ENCODE results near the gene PTPRU. TPM values are rescaled to one million over a fixed set of nuclear protein-coding genes. Genes with fewer than 3 reads are reported as not detected.

The PTPRU gene
- polyA plus RNA-seq, 3 donors from 2014 or later = not detected

DNA sequence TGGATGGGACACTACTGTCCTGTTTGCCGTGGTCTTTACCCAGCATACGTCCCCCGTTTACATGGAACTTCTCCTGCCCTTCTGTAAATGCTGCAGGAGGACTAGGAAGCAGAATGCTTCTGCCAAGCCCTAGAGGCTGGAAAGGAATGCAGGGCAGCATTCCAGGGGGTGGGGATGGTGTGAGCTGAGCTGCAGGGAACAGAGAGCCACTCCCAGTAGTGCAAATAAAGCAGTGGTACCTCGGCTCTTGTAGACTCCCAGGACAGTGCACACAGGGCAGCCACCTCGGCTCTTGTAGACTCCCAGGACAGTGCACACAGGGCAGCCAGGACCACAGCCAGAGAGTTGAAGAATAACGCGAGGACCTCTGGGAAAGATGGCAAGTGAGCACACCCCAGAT is 35.4 kb downstream of the PTPRU start:
- Mint-ChIP-seq H3K27me3 (ENCODE audit: low read depth in 3 of 3) (peaks cover 3 to 10% (median 5%) of the 10 kb centered on the region in 3 donors), H3K36me3 (no peaks in the 10 kb centered on the region), H3K4me3 (no peak overlapping the region), H3K27ac (no peak overlapping the region), H3K9me3 (no peaks in the 10 kb centered on the region), H3K4me1 (no peaks in the 10 kb centered on the region)
- DNase-seq = no peak

DNA sequence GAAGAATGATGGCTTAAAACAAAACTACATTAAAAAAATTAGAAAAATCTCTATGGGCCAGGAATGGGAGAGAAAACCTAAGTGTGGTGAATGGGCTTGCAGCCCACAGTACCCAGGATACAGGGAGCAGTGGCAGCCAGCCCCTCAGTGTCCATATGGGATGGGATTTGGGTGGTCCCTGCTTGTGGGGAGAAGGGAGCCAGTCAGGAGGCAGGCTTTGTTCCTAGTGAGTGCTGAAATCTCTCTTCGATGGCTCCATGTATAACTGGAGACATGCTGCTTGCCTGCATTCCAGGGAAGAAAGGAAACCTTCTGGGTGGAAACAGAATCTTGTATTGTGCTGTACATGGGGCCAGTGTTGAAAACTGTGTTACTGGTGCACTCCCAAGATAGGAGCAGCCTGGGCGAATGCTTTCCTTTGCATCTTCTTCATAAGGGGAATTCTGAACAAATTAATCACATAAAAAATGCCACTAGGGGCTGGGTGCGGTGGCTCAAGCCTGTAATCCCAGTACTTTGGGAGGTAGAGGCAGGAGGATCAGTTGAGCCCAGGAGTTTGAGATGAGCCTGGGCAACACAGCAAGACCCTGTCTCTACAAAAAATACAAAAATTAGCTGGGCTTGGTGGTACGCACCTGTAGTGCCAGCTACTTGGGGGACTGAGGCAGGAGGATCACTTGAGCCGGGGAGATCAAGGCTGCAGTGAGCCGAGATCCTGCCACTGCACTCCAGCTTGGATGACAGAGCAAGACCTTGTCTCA is 36.0 kb downstream of the PTPRU start:
- Mint-ChIP-seq H3K27ac (no peak overlapping the region), H3K4me1 (no peaks in the 10 kb centered on the region), H3K4me3 (no peak overlapping the region), H3K9me3 (no peaks in the 10 kb centered on the region), H3K27me3 (ENCODE audit: low read depth in 3 of 3) (peaks cover 3 to 6% (median 5%) of the 10 kb centered on the region in 3 donors), H3K36me3 (no peaks in the 10 kb centered on the region)
- DNase-seq = no peak

DNA sequence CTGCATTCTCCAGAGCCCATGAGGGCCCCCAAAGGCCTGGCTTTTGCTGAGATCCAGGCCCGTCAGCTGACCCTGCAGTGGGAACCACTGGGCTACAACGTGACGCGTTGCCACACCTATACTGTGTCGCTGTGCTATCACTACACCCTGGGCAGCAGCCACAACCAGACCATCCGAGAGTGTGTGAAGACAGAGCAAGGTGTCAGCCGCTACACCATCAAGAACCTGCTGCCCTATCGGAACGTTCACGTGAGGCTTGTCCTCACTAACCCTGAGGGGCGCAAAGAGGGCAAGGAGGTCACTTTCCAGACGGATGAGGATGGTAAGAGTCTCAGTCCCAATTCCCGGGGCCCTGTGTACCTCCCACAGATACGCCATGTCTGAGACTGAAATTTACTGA is 39.1 kb downstream of the PTPRU start:
- peaks cover 3 to 5% (median 4%) of the 10 kb centered on the region in 3 donors for H3K27me3 Mint-ChIP-seq (ENCODE audit: low read depth in 3 of 3)
- H3K36me3 Mint-ChIP-seq = peaks cover 0 to 3% (median 0%) of the 10 kb centered on the region in 3 donors
- DNase-seq = no peak
- no peak overlapping the region for H3K4me3 Mint-ChIP-seq
- no peak overlapping the region for H3K27ac Mint-ChIP-seq
- H3K9me3 Mint-ChIP-seq = no peaks in the 10 kb centered on the region
- H3K4me1 Mint-ChIP-seq = no peaks in the 10 kb centered on the region

DNA sequence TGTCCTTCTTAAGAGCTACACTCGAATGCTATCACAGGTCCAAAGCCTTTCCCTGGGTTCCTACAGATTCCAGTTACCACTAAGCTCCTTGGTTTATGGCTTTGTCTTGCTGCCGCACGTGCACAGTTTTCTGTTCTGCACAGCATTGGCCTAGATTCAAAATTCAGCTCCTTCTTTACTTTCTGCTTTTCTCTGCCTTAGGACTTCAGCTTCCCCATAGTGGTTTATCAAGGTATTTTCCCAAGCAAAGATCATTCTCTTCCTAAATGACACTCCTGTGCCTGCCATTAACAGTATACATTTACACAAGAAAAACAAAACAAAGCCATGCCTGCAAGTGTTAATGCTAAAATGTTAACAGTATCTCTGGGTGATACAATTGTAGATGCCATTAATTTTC is 41.8 kb downstream of the PTPRU start:
- Mint-ChIP-seq H3K4me1 (peaks cover 0 to under 1% of the 10 kb centered on the region in 2 donors), H3K9me3 (no peaks in the 10 kb centered on the region), H3K36me3 (peaks cover 0 to 3% (median 0%) of the 10 kb centered on the region in 3 donors), H3K27me3 (ENCODE audit: low read depth in 3 of 3) (peaks cover 0 to 7% (median 0%) of the 10 kb centered on the region in 3 donors), H3K4me3 (no peak overlapping the region), H3K27ac (no peak overlapping the region)
- DNase-seq = no peak

DNA sequence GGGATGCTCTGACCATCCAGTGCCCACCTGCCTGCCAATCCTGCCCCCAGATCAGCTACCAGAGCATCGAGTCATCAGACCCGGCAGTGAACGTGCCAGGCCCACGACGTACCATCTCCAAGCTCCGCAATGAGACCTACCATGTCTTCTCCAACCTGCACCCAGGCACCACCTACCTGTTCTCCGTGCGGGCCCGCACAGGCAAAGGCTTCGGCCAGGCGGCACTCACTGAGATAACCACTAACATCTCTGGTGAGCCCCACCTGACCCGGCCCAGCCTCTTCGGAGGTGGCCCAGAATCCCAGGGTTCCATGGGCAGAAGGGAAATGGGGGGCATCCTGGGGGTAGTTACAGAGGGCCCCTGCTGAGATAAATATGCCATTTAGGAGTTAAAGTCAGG is 43.1 kb downstream of the PTPRU start:
- Mint-ChIP-seq H3K4me1 (peaks cover 4 to 7% of the 10 kb centered on the region in 2 donors), H3K4me3 (no peak overlapping the region), H3K27ac (no peak overlapping the region), H3K36me3 (peaks cover 0 to 3% (median 0%) of the 10 kb centered on the region in 3 donors), H3K9me3 (no peaks in the 10 kb centered on the region), H3K27me3 (ENCODE audit: low read depth in 3 of 3) (peaks cover 0 to 7% (median 0%) of the 10 kb centered on the region in 3 donors)
- DNase-seq = no peak

DNA sequence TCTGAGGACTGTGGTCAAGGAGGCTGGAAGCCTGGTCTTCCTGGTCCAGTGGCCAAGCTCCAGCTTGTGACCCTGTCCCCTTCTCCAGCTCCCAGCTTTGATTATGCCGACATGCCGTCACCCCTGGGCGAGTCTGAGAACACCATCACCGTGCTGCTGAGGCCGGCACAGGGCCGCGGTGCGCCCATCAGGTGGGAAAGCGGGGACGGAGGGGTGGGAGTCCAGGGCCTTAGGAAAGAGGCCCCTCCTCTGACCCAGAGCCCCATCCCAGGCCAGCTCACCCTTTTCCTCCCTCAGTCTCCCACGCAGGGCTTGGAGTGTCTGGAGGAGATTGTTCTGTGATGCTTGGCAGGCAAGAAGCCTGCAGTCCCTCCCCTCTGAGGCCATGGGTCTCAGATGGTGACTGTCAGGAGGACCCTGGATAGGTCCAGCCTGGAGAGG is 43.6 kb downstream of the PTPRU start:
- Mint-ChIP-seq H3K4me3 (no peak overlapping the region), H3K36me3 (peaks cover 0 to 3% (median 0%) of the 10 kb centered on the region in 3 donors), H3K4me1 (peaks cover 4 to 7% of the 10 kb centered on the region in 2 donors), H3K27ac (no peak overlapping the region), H3K27me3 (ENCODE audit: low read depth in 3 of 3) (peaks cover 0 to 7% (median 0%) of the 10 kb centered on the region in 3 donors), H3K9me3 (no peaks in the 10 kb centered on the region)
- no peak for DNase-seq

DNA sequence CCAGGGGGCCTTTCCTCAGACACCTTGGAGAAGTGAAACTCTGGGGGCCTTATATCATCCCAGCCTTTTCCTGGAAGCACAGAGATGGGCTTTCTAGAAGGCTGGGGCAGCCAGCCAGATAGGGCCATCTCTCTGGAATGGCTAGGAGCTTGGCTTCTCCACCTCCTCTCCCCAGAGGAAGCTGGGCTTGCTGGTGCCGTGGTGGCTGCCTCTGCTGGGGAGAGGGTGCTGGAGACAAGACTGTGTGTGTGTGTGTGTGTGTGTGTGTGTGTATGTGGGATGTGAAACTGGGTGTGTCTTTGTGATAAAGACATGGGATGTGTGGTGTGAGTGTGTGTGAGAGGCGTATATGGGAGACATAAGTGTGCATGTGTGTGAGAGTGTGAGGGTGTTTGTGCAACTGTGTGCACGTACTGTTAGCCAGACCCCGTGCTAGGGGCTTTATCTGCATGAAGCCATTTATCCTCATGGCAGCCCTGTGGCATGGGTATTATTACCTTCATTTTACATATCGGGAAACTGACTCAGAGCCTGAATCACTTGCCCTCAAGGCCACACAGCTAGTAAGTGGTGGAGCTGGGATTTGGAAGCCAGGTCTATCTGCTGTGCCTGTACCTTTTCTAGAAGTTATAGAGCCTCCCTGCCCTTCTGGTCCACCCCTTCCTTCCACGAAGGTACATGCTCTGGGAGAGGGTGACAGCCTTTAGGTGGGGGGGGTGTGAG is 44.2 kb downstream of the PTPRU start:
- no peak overlapping the region for H3K27ac Mint-ChIP-seq
- H3K9me3 Mint-ChIP-seq = no peaks in the 10 kb centered on the region
- peaks cover 0 to 3% (median 0%) of the 10 kb centered on the region in 3 donors for H3K36me3 Mint-ChIP-seq
- H3K4me1 Mint-ChIP-seq = peaks cover 4 to 7% of the 10 kb centered on the region in 2 donors
- no peak for DNase-seq
- peaks cover 0 to 4% (median 0%) of the 10 kb centered on the region in 3 donors for H3K27me3 Mint-ChIP-seq (ENCODE audit: low read depth in 3 of 3)
- no peak overlapping the region for H3K4me3 Mint-ChIP-seq

DNA sequence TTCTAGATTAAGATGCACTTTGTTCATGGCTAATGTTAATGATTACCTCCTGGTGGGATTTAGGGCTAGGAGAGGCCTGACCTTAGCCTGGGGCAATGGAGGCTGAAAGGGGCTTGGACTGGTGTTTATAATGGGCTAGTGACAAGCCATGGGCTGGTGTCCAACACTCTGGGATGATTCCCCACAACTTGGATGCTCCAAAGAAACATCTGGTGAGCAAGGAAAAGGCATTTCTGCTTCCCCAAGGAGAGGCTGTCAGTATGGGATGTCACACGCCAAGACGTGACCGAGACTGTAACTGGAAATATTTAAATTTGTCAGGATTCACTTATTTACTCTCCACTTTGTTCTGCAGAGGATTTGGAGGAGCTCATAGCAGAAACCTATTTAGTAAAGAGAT is 45.2 kb downstream of the PTPRU start:
- DNase-seq = no peak
- peaks cover 4 to 7% of the 10 kb centered on the region in 2 donors for H3K4me1 Mint-ChIP-seq
- no peak overlapping the region for H3K27ac Mint-ChIP-seq
- H3K27me3 Mint-ChIP-seq (ENCODE audit: low read depth in 3 of 3) = peaks cover 0 to 4% (median 0%) of the 10 kb centered on the region in 3 donors
- H3K36me3 Mint-ChIP-seq = peaks cover 0 to 3% (median 0%) of the 10 kb centered on the region in 3 donors
- H3K4me3 Mint-ChIP-seq = no peak overlapping the region
- H3K9me3 Mint-ChIP-seq = no peaks in the 10 kb centered on the region

DNA sequence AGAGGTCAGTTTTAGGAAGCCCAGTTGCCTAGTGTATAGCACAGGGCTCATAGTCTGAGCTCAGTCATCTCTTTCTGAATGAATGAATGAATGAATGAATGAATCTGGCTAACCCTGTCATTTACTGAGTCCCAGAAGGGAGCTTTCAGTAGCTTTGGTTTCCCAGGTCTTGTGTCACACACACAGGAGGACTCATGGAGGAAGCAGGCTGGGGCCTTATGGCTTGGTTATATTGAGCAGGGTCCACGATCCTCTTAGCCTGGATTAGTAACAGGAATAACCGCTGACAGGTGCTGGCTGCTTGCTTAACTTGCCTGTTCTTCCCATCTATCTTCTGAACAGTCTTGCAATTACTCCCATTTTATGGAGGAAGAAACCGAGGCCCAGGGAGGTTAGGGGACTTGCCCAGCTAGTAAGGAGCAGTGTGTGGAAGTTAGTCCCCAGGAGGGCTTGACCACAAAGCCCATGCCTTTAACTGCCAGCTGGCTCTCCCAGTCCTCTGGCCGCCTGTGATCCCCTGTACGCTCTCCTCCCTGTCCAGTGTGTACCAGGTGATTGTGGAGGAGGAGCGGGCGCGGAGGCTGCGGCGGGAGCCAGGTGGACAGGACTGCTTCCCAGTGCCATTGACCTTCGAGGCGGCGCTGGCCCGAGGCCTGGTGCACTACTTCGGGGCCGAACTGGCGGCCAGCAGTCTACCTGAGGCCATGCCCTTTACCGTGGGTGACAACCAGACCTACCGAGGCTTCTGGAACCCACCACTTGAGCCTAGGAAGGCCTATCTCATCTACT is 46.0 kb downstream of the PTPRU start:
- H3K27ac Mint-ChIP-seq = no peak overlapping the region
- H3K4me1 Mint-ChIP-seq = peaks cover 4 to 7% of the 10 kb centered on the region in 2 donors
- H3K27me3 Mint-ChIP-seq (ENCODE audit: low read depth in 3 of 3) = peaks cover 0 to 4% (median 0%) of the 10 kb centered on the region in 3 donors
- no peak for DNase-seq
- H3K36me3 Mint-ChIP-seq = peaks cover 0 to 3% (median 0%) of the 10 kb centered on the region in 3 donors
- H3K9me3 Mint-ChIP-seq = no peaks in the 10 kb centered on the region
- no peak overlapping the region for H3K4me3 Mint-ChIP-seq

DNA sequence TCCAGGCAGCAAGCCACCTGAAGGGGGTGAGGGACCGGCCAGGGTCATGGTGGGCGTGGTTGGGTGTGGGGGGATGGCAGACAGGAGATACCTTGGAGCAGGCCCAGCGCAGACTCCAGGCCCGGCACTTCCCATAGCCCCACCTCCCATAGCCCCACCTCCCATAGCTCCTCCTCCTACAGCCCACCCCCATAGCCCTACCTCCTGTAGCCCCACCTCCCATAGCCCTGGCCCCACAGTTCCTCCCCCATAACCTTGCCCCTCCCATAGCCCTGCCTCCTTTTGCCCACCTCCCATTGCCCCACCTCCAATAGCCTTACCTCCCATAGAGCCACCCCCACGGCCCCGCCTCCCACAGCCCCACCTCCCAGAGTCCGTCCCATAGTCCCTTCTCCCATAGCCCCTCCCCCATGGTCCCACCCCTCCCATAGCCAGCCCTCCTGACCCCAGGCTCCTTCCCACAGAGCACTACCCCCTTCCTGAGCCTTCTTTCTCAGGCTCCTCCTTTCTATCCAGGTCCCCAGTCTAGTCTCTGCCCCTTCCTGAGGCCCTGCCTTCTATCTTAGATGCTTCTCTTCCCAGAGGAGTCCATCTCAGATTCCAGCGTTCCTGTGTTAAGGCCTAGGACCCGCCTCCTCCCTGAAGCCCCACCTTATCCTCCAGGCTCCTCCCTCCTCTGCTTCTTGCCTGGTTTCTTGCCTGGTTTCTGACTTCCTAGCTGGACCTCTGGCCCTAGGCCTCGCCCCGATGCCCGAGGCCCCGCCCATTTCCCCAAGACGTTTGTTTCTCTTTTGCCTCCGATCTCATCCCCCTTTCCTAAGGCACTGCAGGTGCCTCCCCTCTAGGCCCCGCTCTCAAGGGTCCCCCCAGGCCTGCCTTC is 46.8 kb downstream of the PTPRU start:
- peak in 1 of 3 donors; percentile 6 for DNase-seq
- Mint-ChIP-seq H3K4me1 (peaks cover 4 to 7% of the 10 kb centered on the region in 2 donors), H3K4me3 (peak overlapping the region; percentile 15 to 76 (median 54)), H3K27ac (peak overlapping the region in 1 of 6 donors; percentile 16), H3K9me3 (no peaks in the 10 kb centered on the region), H3K36me3 (peaks cover 0 to 2% (median 0%) of the 10 kb centered on the region in 3 donors), H3K27me3 (ENCODE audit: low read depth in 3 of 3) (peaks cover 0 to 4% (median 0%) of the 10 kb centered on the region in 3 donors)

DNA sequence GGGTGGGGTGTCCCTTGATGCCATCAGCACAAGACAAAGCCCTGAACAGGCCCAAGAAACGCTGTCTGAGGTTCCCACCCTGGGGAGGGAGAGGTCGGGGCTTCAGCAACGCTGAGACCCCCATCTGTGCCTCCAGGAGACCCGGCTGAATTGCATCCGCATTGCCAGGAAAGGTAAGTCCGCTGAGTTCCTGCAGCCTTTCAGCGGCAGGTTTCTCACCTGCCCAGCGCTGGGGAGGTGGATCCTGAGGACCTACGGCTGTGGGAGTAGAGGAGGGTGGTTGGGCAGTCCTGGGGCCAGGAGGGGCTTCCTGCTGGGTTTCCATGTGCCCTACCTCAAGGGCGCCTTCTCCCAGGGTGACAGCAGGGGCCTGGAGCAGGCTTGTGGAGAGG is 47.5 kb downstream of the PTPRU start:
- H3K27ac Mint-ChIP-seq = no peak overlapping the region
- peak overlapping the region in 1 of 5 donors; percentile 76 for H3K4me3 Mint-ChIP-seq
- H3K36me3 Mint-ChIP-seq = no peaks in the 10 kb centered on the region
- H3K9me3 Mint-ChIP-seq = no peaks in the 10 kb centered on the region
- peaks cover 4 to 7% of the 10 kb centered on the region in 2 donors for H3K4me1 Mint-ChIP-seq
- peaks cover 0 to 4% (median 0%) of the 10 kb centered on the region in 3 donors for H3K27me3 Mint-ChIP-seq (ENCODE audit: low read depth in 3 of 3)
- DNase-seq = no peak

DNA sequence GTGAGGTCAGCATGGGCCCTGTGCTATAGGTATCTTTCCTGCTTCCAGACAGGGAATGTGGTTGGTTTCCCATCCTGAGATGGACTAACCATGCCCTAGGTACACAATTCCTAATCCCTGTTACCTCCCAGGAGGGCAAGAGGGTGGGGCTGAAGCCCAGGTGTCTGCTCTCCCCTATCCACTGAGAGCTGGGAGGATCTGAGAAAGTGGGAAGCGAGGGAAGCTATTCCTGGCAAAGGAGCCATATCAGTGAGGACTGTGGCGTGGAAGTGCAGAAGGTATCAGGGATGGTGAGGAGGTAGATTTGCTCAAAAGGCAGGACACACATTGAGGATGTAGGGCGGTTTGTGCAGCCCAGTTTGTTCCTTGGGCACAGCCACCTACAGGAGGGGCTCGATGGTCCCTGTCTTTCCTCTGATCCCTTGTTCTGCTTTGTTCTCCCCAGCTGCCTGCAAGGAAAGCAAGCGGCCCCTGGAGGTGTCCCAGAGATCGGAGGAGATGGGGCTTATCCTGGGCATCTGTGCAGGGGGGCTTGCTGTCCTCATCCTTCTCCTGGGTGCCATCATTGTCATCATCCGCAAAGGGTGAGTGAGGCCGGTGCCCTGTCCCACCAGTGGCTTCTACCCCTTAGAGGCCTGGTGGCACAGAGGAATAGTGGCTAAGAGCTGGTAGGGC is 48.1 kb downstream of the PTPRU start:
- peak overlapping the region in 1 of 6 donors; percentile 34 for H3K27ac Mint-ChIP-seq
- no peaks in the 10 kb centered on the region for H3K9me3 Mint-ChIP-seq
- peaks cover 0 to 3% (median 0%) of the 10 kb centered on the region in 3 donors for H3K27me3 Mint-ChIP-seq (ENCODE audit: low read depth in 3 of 3)
- H3K36me3 Mint-ChIP-seq = no peaks in the 10 kb centered on the region
- DNase-seq = no peak
- no peak overlapping the region for H3K4me3 Mint-ChIP-seq
- H3K4me1 Mint-ChIP-seq = peaks cover 4 to 7% of the 10 kb centered on the region in 2 donors
